Endothelial cell of umbilical vein (primary cell): ENCODE measurements around the gene BMX. TPM values are rescaled to one million over a fixed set of nuclear protein-coding genes. Genes with fewer than 3 reads are reported as not detected.

Experiments used
- BruUV-seq: library from RNA; stranded (reverse); fragments of 400-500 nt; replicated peaks from 2 replicates; lab custom pipeline; 2021; lab: Mats Ljungman, UMichigan
- CTCF ChIA-PET: fragments of 300-600, 350-600 bp; sonication (Branson Sonifier 250); formaldehyde crosslinking; loops from one replicate; lab custom pipeline; 2021; ENCODE audit warnings: antibody characterized with exemption, inconsistent platforms; lab: Charles Lee
- POLR2A ChIA-PET: fragments of 300-600, 350-600 bp; sonication (Branson Sonifier 250); formaldehyde crosslinking; loops from one replicate; lab custom pipeline; 2021; ENCODE audit warnings: antibody characterized with exemption, inconsistent platforms; lab: Charles Lee
- DNase-seq: peaks from one replicate; pipeline ENCODE4 v3.0.0-alpha.2; 2011; ENCODE audit warnings: low read depth, low spot score
- FAIRE-seq: peaks from 2 replicates; lab custom pipeline; 2011; peaks lifted over from hg19 to GRCh38; lab: Jason Lieb, UNC
- H2AFZ ChIP-seq: 2 replicates; pipeline ENCODE4 v1.6.0; 2012; ENCODE audit warnings: low read depth, low read length, control low read depth, inconsistent platforms
- H3K27ac ChIP-seq: 2 replicates; pipeline ENCODE4 v1.5.1; 2011; ENCODE audit warnings: low read depth, mild to moderate bottlenecking, control low read depth, low read length, moderate library complexity; ENCODE audit not compliant: insufficient read depth
- H3K27me3 ChIP-seq, 2 experiments: 2 replicates each; pipeline versions ENCODE4 v1.6.0 to v1.6.1; 2011; ENCODE audit warnings: low read length in 2 of 2, mixed read lengths in 1 of 2; ENCODE audit not compliant: control insufficient read depth in 2 of 2, insufficient read depth in 2 of 2
- H3K36me3 ChIP-seq, 2 experiments: 2 replicates in 1 of 2; 3 replicates in 1 of 2; pipeline ENCODE4 v1.5.1; 2011; ENCODE audit warnings: low read length in 2 of 2, mild to moderate bottlenecking in 1 of 2, moderate library complexity in 1 of 2; ENCODE audit not compliant: control insufficient read depth in 2 of 2, insufficient read depth in 2 of 2; ENCODE audit errors: extremely low read depth in 1 of 2
- H3K4me1 ChIP-seq: 3 replicates; pipeline ENCODE4 v1.5.1; 2011; ENCODE audit warnings: mild to moderate bottlenecking, low read length; ENCODE audit not compliant: control insufficient read depth, insufficient read depth; ENCODE audit errors: extremely low read depth
- H3K4me2 ChIP-seq: 2 replicates; pipeline ENCODE4 v1.6.1; 2011; ENCODE audit warnings: low read length, control low read depth, mixed read lengths; ENCODE audit not compliant: insufficient read depth
- H3K4me3 ChIP-seq, 3 experiments: fragments of 200-600 bp in 1 of 3; sonication (generic), shearing (Covaris generic) in 1 of 3; replicated peaks in 1 of 3; 2 replicates each; pipeline ENCODE4 v1.5.1; 2011 to 2016; ENCODE audit warnings: control low read depth in 3 of 3, low read length in 3 of 3, mild to moderate bottlenecking in 2 of 3, inconsistent platforms in 1 of 3, low read depth in 1 of 3, moderate library complexity in 1 of 3; ENCODE audit not compliant: insufficient read depth in 1 of 3
- H3K79me2 ChIP-seq: 2 replicates; pipeline ENCODE4 v1.6.0; 2012; ENCODE audit warnings: low read length, inconsistent platforms; ENCODE audit not compliant: control insufficient read depth, insufficient read depth
- H3K9ac ChIP-seq: replicated peaks from 2 replicates; pipeline ENCODE3; 2011; ENCODE audit warnings: low read length, control low read depth; ENCODE audit not compliant: insufficient read depth; ENCODE audit errors: extremely low read depth
- H3K9me1 ChIP-seq: replicated peaks from 3 replicates; pipeline ENCODE4 v1.6.0; 2011; ENCODE audit warnings: mild to moderate bottlenecking, low read length; ENCODE audit not compliant: control insufficient read depth, insufficient read depth; ENCODE audit errors: extremely low read depth
- H3K9me3 ChIP-seq: replicated peaks from 2 replicates; pipeline ENCODE4 v1.5.1; 2012; ENCODE audit warnings: low read length, inconsistent platforms; ENCODE audit not compliant: control insufficient read depth, insufficient read depth
- H4K20me1 ChIP-seq: replicated peaks from 2 replicates; pipeline ENCODE3; 2011; ENCODE audit warnings: mild to moderate bottlenecking, low read length; ENCODE audit not compliant: control insufficient read depth, insufficient read depth; ENCODE audit errors: extremely low read depth
- CTCF ChIP-seq, 2 donors: IDR thresholded peaks; 1 replicate in 1 of 2; 2 replicates in 1 of 2; pipeline ENCODE4 v1.5.1; 2011; ENCODE audit warnings: low read length in 2 of 2, mild to moderate bottlenecking in 2 of 2, moderate library complexity in 2 of 2, control low read depth in 1 of 2, inconsistent platforms in 1 of 2, low read depth in 1 of 2; ENCODE audit not compliant: insufficient read depth in 1 of 2; ENCODE audit errors: extremely low read depth in 1 of 2
- EZH2 ChIP-seq: IDR thresholded peaks from 2 replicates; pipeline ENCODE4 v1.6.1; 2012; ENCODE audit warnings: borderline replicate concordance, low read depth, mild to moderate bottlenecking, moderate library complexity, low read length, inconsistent platforms; ENCODE audit not compliant: severe bottlenecking
- FOS ChIP-seq: IDR thresholded peaks from 2 replicates; pipeline ENCODE4 v1.6.1; 2011; ENCODE audit warnings: mild to moderate bottlenecking, low read length, moderate library complexity, borderline replicate concordance; ENCODE audit not compliant: insufficient read depth
- GATA2 ChIP-seq: IDR thresholded peaks from 2 replicates; pipeline ENCODE4 v1.7.0; 2011; ENCODE audit warnings: low read depth, mild to moderate bottlenecking, moderate library complexity, mixed read lengths, low read length; ENCODE audit not compliant: insufficient read length, insufficient read depth
- JUN ChIP-seq: IDR thresholded peaks from 2 replicates; pipeline ENCODE4 v1.6.1; 2011; ENCODE audit warnings: borderline replicate concordance, low read depth; ENCODE audit not compliant: insufficient read length, insufficient read depth
- MAX ChIP-seq: IDR thresholded peaks from 2 replicates; pipeline ENCODE4 v1.6.1; 2011; ENCODE audit not compliant: insufficient read depth, insufficient read length
- MYC ChIP-seq: IDR thresholded peaks from one replicate; pipeline ENCODE4 v1.6.1; 2011; ENCODE audit warnings: mild to moderate bottlenecking, low read depth, low read length
- POLR2A ChIP-seq: IDR thresholded peaks from 2 replicates; pipeline ENCODE4 v1.6.1; 2012; ENCODE audit warnings: low read depth, mild to moderate bottlenecking, control low read depth, low read length
- POLR2AphosphoS5 ChIP-seq: IDR thresholded peaks from 2 replicates; pipeline ENCODE4 v1.6.1; 2012; ENCODE audit warnings: low read depth, mild to moderate bottlenecking, control low read depth, low read length, moderate library complexity; ENCODE audit not compliant: insufficient read depth
- dilution Hi-C: fragments of 300-500 bp; cut with MboI; formaldehyde crosslinking; loops from one replicate; pipeline ENCODE4 v1.15.0; 2019; ENCODE audit warnings: low sequenced_read_pairs; ENCODE audit not compliant: extremely low pct_ligation_motif_present
- intact Hi-C: fragments of 100-400 bp; cut with micrococcal nuclease; formaldehyde crosslinking; loops from one replicate; pipeline ENCODE4 v1.10.0; 2022
- polyA plus RNA-seq, 4 experiments: library from polyadenylated mRNA; depleted of rRNA in 3 of 4; stranded (reverse) in 3 of 4; unstranded in 1 of 4; fragments of >200 nt; gene quantifications; 2 replicates each; pipeline versions ENCODE4 v1.2.1 to v1.2.3, GENCODE V29; 2011 to 2012; ENCODE audit warnings: missing spikeins in 1 of 4
- total RNA-seq: library from RNA; stranded (reverse); gene quantifications from 2 replicates; pipeline ENCODE4 v1.2.3, GENCODE V29; 2021

Gene BMX
- total and polyA plus RNA-seq, 2 donors (not counting 3 experiments of a cell fraction or from before 2014, with no cell fraction given), result 49.8 to 105 TPM

DNA sequence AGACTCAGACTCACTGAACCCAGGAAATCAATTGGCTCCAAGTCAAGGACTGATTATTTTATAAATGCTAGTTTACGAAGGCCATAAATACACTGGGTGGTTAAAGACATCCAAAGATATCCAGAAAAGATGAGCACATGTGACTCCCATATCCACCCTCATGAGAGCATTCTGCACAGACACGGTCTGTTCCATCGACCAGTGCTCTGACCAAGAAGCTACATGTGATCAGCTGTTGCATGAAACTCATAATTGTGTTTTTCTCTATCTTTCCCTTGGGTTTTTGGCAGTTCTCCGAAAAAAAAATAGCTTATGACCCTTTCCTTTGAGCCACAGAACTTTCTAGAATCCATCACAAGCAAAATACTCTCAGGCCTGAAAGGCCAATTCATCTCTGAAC, 4.8 kb upstream of the BMX start:
- Histone ChIP-seq H3K4me3 (no peak overlapping the region), H3K4me1 (peaks cover 56% of the 10 kb centered on the region), H3K27me3 (no peaks in the 10 kb centered on the region), H3K4me2 (no peak overlapping the region), H3K9me1 (no peaks in the 10 kb centered on the region), H3K79me2 (peaks cover 26% of the 10 kb centered on the region), H3K36me3 (no peaks in the 10 kb centered on the region), H2AFZ (no peak overlapping the region), H3K9me3 (no peaks in the 10 kb centered on the region), H3K9ac (no peak overlapping the region), H4K20me1 (no peaks in the 10 kb centered on the region), H3K27ac (no peak overlapping the region)
- CTCF ChIA-PET, result no interaction called here
- TF ChIP-seq GATA2, result no peak
- no peak for TF ChIP-seq POLR2A
- no peak for TF ChIP-seq CTCF (IDR thresholded peaks at IDR 0.05; ENCODE audit: extremely low read depth in 1 of 2, insufficient read depth in 1 of 2, low read depth in 1 of 2, low read length in 2 of 2)
- TF ChIP-seq MAX, result no peak
- no peak for TF ChIP-seq JUN
- TF ChIP-seq MYC, result no peak
- TF ChIP-seq FOS, result no peak
- no peak for TF ChIP-seq EZH2
- TF ChIP-seq POLR2AphosphoS5, result no peak
- POLR2A ChIA-PET, result no interaction called here
- FAIRE-seq (no peak), DNase-seq (no peak)
- intact Hi-C loops (loop anchor here (5.0 kb wide), 2 partner anchors 52 to 152 kb away; no protein-coding TSS in a partner anchor), dilution Hi-C loops (no loop called here)
- BruUV-seq, result no TSS peak
